ENCODE data around the gene KHNYN.

GRCh38 chr14:24392325-24393091 is 37.2 kb upstream of the KHNYN start:
- TF ChIP-seq POLR2A (IDR thresholded peaks at IDR 0.05; ENCODE audit: low read depth, low read length) (no peak), TAF1 (IDR thresholded peaks at IDR 0.05; ENCODE audit: low read depth, low read length) (no peak)
